ENCODE data around the gene TAS2R30. TPM values are rescaled to one million over a fixed set of nuclear protein-coding genes. Genes with fewer than 3 reads are reported as not detected.

The TAS2R30 gene
- total RNA-seq, 1 experiment from 2014 or later, result 3.7 TPM

GRCh38 chr12:11147420-11147819, 13.0 kb upstream of the TAS2R30 start:
- no TSS peak for BruUV-seq (replicated peaks)
- Histone ChIP-seq H3K27ac (ENCODE audit: low read depth, low read length, poor library complexity, severe bottlenecking) (no peak overlapping the region), H3K27me3 (replicated peaks; ENCODE audit: insufficient read depth, low read depth, low read length, poor library complexity) (no peaks in the 10 kb centered on the region), H3K4me1 (ENCODE audit: insufficient read depth, low read length, poor library complexity, severe bottlenecking) (no peaks in the 10 kb centered on the region), H3K36me3 (ENCODE audit: insufficient read depth, low read length, poor library complexity, severe bottlenecking) (no peaks in the 10 kb centered on the region), H3K4me3 (ENCODE audit: low read depth, low read length, poor library complexity, severe bottlenecking) (no peak overlapping the region), H3K9me3 (ENCODE audit: low read depth, low read length, poor library complexity, severe bottlenecking) (peaks cover 4% of the 10 kb centered on the region)
- intact Hi-C loops (cut with micrococcal nuclease; ENCODE audit: unreplicated experiment), result no loop called here
- DNase-seq (ENCODE audit: low spot score), result no peak
- no peak for TF ChIP-seq EZH2 (IDR thresholded peaks at IDR 0.05; ENCODE audit: borderline replicate concordance, low read depth, low read length, poor library complexity, severe bottlenecking)
- TF ChIP-seq CTCF (conservative IDR thresholded peaks at IDR 0.05; ENCODE audit: low read depth, low read length), result no peak
- CTCF ChIA-PET, result no interaction called here
- POLR2A ChIA-PET (ENCODE audit: low non-redundant PET), result no interaction called here

- no peak overlapping the region for H3K27ac ChIP-seq (ENCODE audit: low read depth, low read length, poor library complexity, severe bottlenecking)
- no peaks in the 10 kb centered on the region for H3K36me3 ChIP-seq (ENCODE audit: insufficient read depth, low read length, poor library complexity, severe bottlenecking)
- intact Hi-C loops (cut with micrococcal nuclease; ENCODE audit: unreplicated experiment), result no loop called here
- TF ChIP-seq EZH2 (IDR thresholded peaks at IDR 0.05; ENCODE audit: borderline replicate concordance, low read depth, low read length, poor library complexity, severe bottlenecking) (no peak), CTCF (conservative IDR thresholded peaks at IDR 0.05; ENCODE audit: low read depth, low read length) (no peak)
- no TSS peak for BruUV-seq (replicated peaks)
- H3K9me3 ChIP-seq (ENCODE audit: low read depth, low read length, poor library complexity, severe bottlenecking), result no peaks in the 10 kb centered on the region
- DNase-seq (ENCODE audit: low spot score), result no peak
- ChIA-PET CTCF (no interaction called here), POLR2A (ENCODE audit: low non-redundant PET) (no interaction called here)
- no peak overlapping the region for H3K4me3 ChIP-seq (ENCODE audit: low read depth, low read length, poor library complexity, severe bottlenecking)
- H3K4me1 ChIP-seq (ENCODE audit: insufficient read depth, low read length, poor library complexity, severe bottlenecking), result no peaks in the 10 kb centered on the region
- H3K27me3 ChIP-seq (replicated peaks; ENCODE audit: insufficient read depth, low read depth, low read length, poor library complexity), result no peaks in the 10 kb centered on the region
These were observed 9.9 kb upstream of the TAS2R30 start for GRCh38 chr12:11144297-11144696.

- POLR2A ChIA-PET (ENCODE audit: low non-redundant PET), result no interaction called here
- BruUV-seq (replicated peaks), result no TSS peak
These were observed 8.9 kb upstream of the TAS2R30 start for GRCh38 chr12:11143352-11143751.

More at GRCh38 chr12:11143352-11143751, 8.9 kb upstream of the TAS2R30 start:
- Histone ChIP-seq H3K4me1 (ENCODE audit: insufficient read depth, low read length, poor library complexity, severe bottlenecking) (no peaks in the 10 kb centered on the region), H3K36me3 (ENCODE audit: insufficient read depth, low read length, poor library complexity, severe bottlenecking) (no peaks in the 10 kb centered on the region), H3K27ac (ENCODE audit: low read depth, low read length, poor library complexity, severe bottlenecking) (no peak overlapping the region), H3K27me3 (replicated peaks; ENCODE audit: insufficient read depth, low read depth, low read length, poor library complexity) (no peaks in the 10 kb centered on the region), H3K9me3 (ENCODE audit: low read depth, low read length, poor library complexity, severe bottlenecking) (no peaks in the 10 kb centered on the region), H3K4me3 (ENCODE audit: low read depth, low read length, poor library complexity, severe bottlenecking) (no peak overlapping the region)
- TF ChIP-seq CTCF (conservative IDR thresholded peaks at IDR 0.05; ENCODE audit: low read depth, low read length), result no peak
- CTCF ChIA-PET, result no interaction called here
- intact Hi-C loops (cut with micrococcal nuclease; ENCODE audit: unreplicated experiment), result no loop called here
- no peak for DNase-seq (ENCODE audit: low spot score)
